Measurements from ENCODE around the gene CYTH4.

The CYTH4 gene

GRCh38 chr22:37273126-37273845 lies 9.0 kb upstream of the CYTH4 start:
- no peak for DNase-seq

- no peak for DNase-seq
Measured at GRCh38 chr22:37273846-37274225, 8.5 kb upstream of the CYTH4 start.

GRCh38 chr22:37274380-37274862 lies 7.9 kb upstream of the CYTH4 start:
- DNase-seq = no peak

- no peak for DNase-seq
Measured at GRCh38 chr22:37275134-37275533, 7.2 kb upstream of the CYTH4 start.

- no peak for DNase-seq
Measured at GRCh38 chr22:37275622-37276021, 6.7 kb upstream of the CYTH4 start.

- DNase-seq = no peak
Measured at GRCh38 chr22:37276776-37277175, 5.5 kb upstream of the CYTH4 start.

GRCh38 chr22:37277384-37277783 lies 4.9 kb upstream of the CYTH4 start:
- DNase-seq = no peak

GRCh38 chr22:37278261-37278660 lies 4.0 kb upstream of the CYTH4 start:
- no peak for DNase-seq

GRCh38 chr22:37279331-37280181 lies 2.8 kb upstream of the CYTH4 start:
- DNase-seq = peak; percentile 46

GRCh38 chr22:37280718-37281117 lies 1.6 kb upstream of the CYTH4 start:
- DNase-seq = no peak

- DNase-seq = no peak
Measured at GRCh38 chr22:37281195-37281594, 1.1 kb upstream of the CYTH4 start.

- DNase-seq = no peak
Measured at GRCh38 chr22:37281646-37282384, 493 bp upstream of the CYTH4 start.

- peak; percentile 64 for DNase-seq
Measured at GRCh38 chr22:37283393-37283937, 1.2 kb downstream of the CYTH4 start.

GRCh38 chr22:37284126-37284804 lies 2.0 kb downstream of the CYTH4 start:
- DNase-seq = no peak

GRCh38 chr22:37284805-37285355 lies 2.6 kb downstream of the CYTH4 start:
- DNase-seq = peak; percentile 67

GRCh38 chr22:37285937-37286336 lies 3.6 kb downstream of the CYTH4 start:
- no peak for DNase-seq

GRCh38 chr22:37287550-37287951 lies 5.2 kb downstream of the CYTH4 start:
- DNase-seq = no peak

- DNase-seq = no peak
Measured at GRCh38 chr22:37288521-37288920, 6.2 kb downstream of the CYTH4 start.

GRCh38 chr22:37289156-37289735 lies 6.9 kb downstream of the CYTH4 start:
- no peak for DNase-seq

GRCh38 chr22:37290737-37291136 lies 8.4 kb downstream of the CYTH4 start:
- no peak for DNase-seq

- no peak for DNase-seq
Measured at GRCh38 chr22:37291559-37292298, 9.4 kb downstream of the CYTH4 start.

All from CD4-positive, alpha-beta T cell treated with Interleukin-21 for 1 hour (primary cell).